BLaER1 treated with 17β-estradiol and CSF1 and Interleukin-3, amounts not matched to agents 10 nM and 100 nM (cell line): ENCODE results near the gene SPTLC1.
A peak's percentile ranks its signal among the peaks of the same experiment; 100 is the strongest.
"Not testable (repeated sequence)": the region's sequence is repeated elsewhere in the genome, so short reads cannot be mapped to it uniquely, and the experiment has no call there.

Experiments
- H3K27ac ChIP-seq, 11 experiments: shearing (Covaris generic); formaldehyde crosslinking; 2 replicates each; pipeline ENCODE4 v1.8.1; 2022
- H3K27me3 ChIP-seq, 11 experiments: shearing (Covaris generic); formaldehyde crosslinking; 2 replicates each; pipeline ENCODE4 v1.8.1; 2022
- H3K36me3 ChIP-seq, 11 experiments: shearing (Covaris generic); formaldehyde crosslinking; 2 replicates each; pipeline ENCODE4 v1.8.1; 2022
- H3K4me1 ChIP-seq, 10 experiments: shearing (Covaris generic); formaldehyde crosslinking; 2 replicates each; pipeline ENCODE4 v1.8.1; 2022
- H3K4me2 ChIP-seq, 11 experiments: shearing (Covaris generic); formaldehyde crosslinking; 2 replicates each; pipeline ENCODE4 v1.8.1; 2022
- H3K4me3 ChIP-seq, 10 experiments: shearing (Covaris generic); formaldehyde crosslinking; 2 replicates each; pipeline ENCODE4 v1.8.1; 2022
- H3K9ac ChIP-seq, 11 experiments: shearing (Covaris generic); formaldehyde crosslinking; 2 replicates each; pipeline ENCODE4 v1.8.1; 2022
- H3K9me3 ChIP-seq, 11 experiments: shearing (Covaris generic); formaldehyde crosslinking; replicated peaks in 1 of 11; 2 replicates each; pipeline ENCODE4 v1.8.1; 2022
- H4K20me1 ChIP-seq, 11 experiments: shearing (Covaris generic); formaldehyde crosslinking; 2 replicates each; pipeline ENCODE4 v1.8.1; 2022
- Cebpa-rat ChIP-seq, 11 experiments: shearing (Covaris generic); IDR thresholded peaks; 2 replicates each; pipeline ENCODE4 v1.8.1; 2022

Gene SPTLC1

GRCh38 chr9:92133949-92134604 is 18.9 kb upstream of the SPTLC1 start:
- no peak overlapping the region for H3K4me3 ChIP-seq
- H3K9me3 ChIP-seq = peaks cover 13 to 23% (median 18%) of the 10 kb centered on the region in 11 experiments; a peak in 19 of 22 replicates
- no peaks in the 10 kb centered on the region for H3K27me3 ChIP-seq
- no peak overlapping the region for H3K9ac ChIP-seq
- H4K20me1 ChIP-seq = no peaks in the 10 kb centered on the region
- no peak for TF ChIP-seq Cebpa-rat (IDR thresholded peaks at IDR 0.05)
- no peak overlapping the region for H3K4me2 ChIP-seq
- no peaks in the 10 kb centered on the region for H3K36me3 ChIP-seq
- no peaks in the 10 kb centered on the region; a peak in 1 of 20 replicates for H3K4me1 ChIP-seq
- no peak overlapping the region for H3K27ac ChIP-seq

- not testable (repeated sequence) for H4K20me1 ChIP-seq, H3K4me2 ChIP-seq, H3K27me3 ChIP-seq, H3K9ac ChIP-seq, H3K4me3 ChIP-seq, H3K36me3 ChIP-seq, H3K4me1 ChIP-seq, H3K27ac ChIP-seq
- H3K9me3 ChIP-seq = peaks cover 13 to 23% (median 18%) of the 10 kb centered on the region in 11 experiments; a peak in 19 of 22 replicates
Observed at GRCh38 chr9:92132913-92133312, 17.7 kb upstream of the SPTLC1 start.

- no peaks in the 10 kb centered on the region; a peak in 1 of 20 replicates for H3K4me1 ChIP-seq
- no peaks in the 10 kb centered on the region for H3K27me3 ChIP-seq
- H4K20me1 ChIP-seq = no peaks in the 10 kb centered on the region
- H3K9me3 ChIP-seq = peaks cover 13 to 23% (median 18%) of the 10 kb centered on the region in 11 experiments; a peak in 19 of 22 replicates
- H3K36me3 ChIP-seq = no peaks in the 10 kb centered on the region
- no peak overlapping the region for H3K9ac ChIP-seq
- H3K4me3 ChIP-seq = no peak overlapping the region
- no peak for TF ChIP-seq Cebpa-rat (IDR thresholded peaks at IDR 0.05)
- no peak overlapping the region for H3K4me2 ChIP-seq
- H3K27ac ChIP-seq = no peak overlapping the region
Observed at GRCh38 chr9:92132501-92132900, 17.3 kb upstream of the SPTLC1 start.

GRCh38 chr9:92122800-92123199 is 7.6 kb upstream of the SPTLC1 start:
- Histone ChIP-seq H3K9ac (no peak overlapping the region), H3K9me3 (peaks cover 0 to 18% (median 0%) of the 10 kb centered on the region in 11 experiments; a peak in 5 of 22 replicates), H3K4me1 (peaks cover 0 to 13% (median 0%) of the 10 kb centered on the region in 10 experiments; a peak in 1 of 20 replicates), H4K20me1 (no peaks in the 10 kb centered on the region), H3K27ac (no peak overlapping the region), H3K27me3 (no peaks in the 10 kb centered on the region), H3K4me3 (no peak overlapping the region), H3K4me2 (no peak overlapping the region), H3K36me3 (no peaks in the 10 kb centered on the region)
- TF ChIP-seq Cebpa-rat (IDR thresholded peaks at IDR 0.05) = no peak

- peaks cover 0 to 18% (median 0%) of the 10 kb centered on the region in 11 experiments; a peak in 5 of 22 replicates for H3K9me3 ChIP-seq
- H3K4me3 ChIP-seq = no peak overlapping the region
- no peaks in the 10 kb centered on the region for H4K20me1 ChIP-seq
- H3K4me1 ChIP-seq = peaks cover 0 to 13% (median 0%) of the 10 kb centered on the region in 10 experiments; a peak in 1 of 20 replicates
- H3K27ac ChIP-seq = no peak overlapping the region
- no peaks in the 10 kb centered on the region for H3K36me3 ChIP-seq
- no peaks in the 10 kb centered on the region for H3K27me3 ChIP-seq
- H3K4me2 ChIP-seq = no peak overlapping the region
- no peak overlapping the region for H3K9ac ChIP-seq
- TF ChIP-seq Cebpa-rat (IDR thresholded peaks at IDR 0.05) = no peak
Observed at GRCh38 chr9:92122061-92122460, 6.8 kb upstream of the SPTLC1 start.

- Histone ChIP-seq H3K9ac (no peak overlapping the region), H3K4me1 (peaks cover 0 to 13% (median 0%) of the 10 kb centered on the region in 10 experiments; a peak in 5 of 20 replicates), H3K4me3 (no peak overlapping the region), H3K27me3 (no peaks in the 10 kb centered on the region), H3K9me3 (peaks cover 0 to 15% (median 0%) of the 10 kb centered on the region in 11 experiments; a peak in 5 of 22 replicates), H3K27ac (no peak overlapping the region), H3K4me2 (no peak overlapping the region), H3K36me3 (no peaks in the 10 kb centered on the region), H4K20me1 (no peaks in the 10 kb centered on the region)
- no peak for TF ChIP-seq Cebpa-rat (IDR thresholded peaks at IDR 0.05)
Observed at GRCh38 chr9:92121265-92121664, 6.1 kb upstream of the SPTLC1 start.

- H4K20me1 ChIP-seq = no peaks in the 10 kb centered on the region
- H3K9ac ChIP-seq = no peak overlapping the region
- H3K4me2 ChIP-seq = 0 out of 22 replicates have a peak overlapping the region, but pooled peaks of 1 of the 11 experiments have one; percentile 0
- H3K9me3 ChIP-seq = peaks cover 0 to 15% (median 0%) of the 10 kb centered on the region in 11 experiments; a peak in 5 of 22 replicates
- no peak overlapping the region for H3K4me3 ChIP-seq
- no peaks in the 10 kb centered on the region for H3K36me3 ChIP-seq
- no peak overlapping the region for H3K27ac ChIP-seq
- TF ChIP-seq Cebpa-rat (IDR thresholded peaks at IDR 0.05) = no peak
- peaks cover 0 to 18% (median 5%) of the 10 kb centered on the region in 10 experiments; a peak in 10 of 20 replicates for H3K4me1 ChIP-seq
- H3K27me3 ChIP-seq = no peaks in the 10 kb centered on the region
Observed at GRCh38 chr9:92120138-92120537, 4.9 kb upstream of the SPTLC1 start.

- Histone ChIP-seq H3K36me3 (no peaks in the 10 kb centered on the region), H3K4me3 (no peak overlapping the region)
Observed at GRCh38 chr9:92119586-92119985, 4.4 kb upstream of the SPTLC1 start.

GRCh38 chr9:92108122-92108521 is 7.1 kb downstream of the SPTLC1 start:
- H3K27me3 ChIP-seq = no peaks in the 10 kb centered on the region
- peaks cover 0 to 9% (median 2%) of the 10 kb centered on the region in 10 experiments; a peak in 13 of 20 replicates for H3K4me1 ChIP-seq
- H3K9me3 ChIP-seq = peaks cover 0 to 7% (median 0%) of the 10 kb centered on the region in 11 experiments; a peak in 1 of 22 replicates
- H3K4me2 ChIP-seq = no peak overlapping the region
- peaks cover 0 to 31% (median 12%) of the 10 kb centered on the region in 11 experiments; a peak in 13 of 22 replicates for H4K20me1 ChIP-seq
- peaks cover 13 to 87% (median 69%) of the 10 kb centered on the region in 11 experiments for H3K36me3 ChIP-seq
- H3K9ac ChIP-seq = no peak overlapping the region
- no peak overlapping the region for H3K4me3 ChIP-seq
- no peak overlapping the region for H3K27ac ChIP-seq
- TF ChIP-seq Cebpa-rat (IDR thresholded peaks at IDR 0.05) = no peak

More at GRCh38 chr9:92119586-92119985, 4.4 kb upstream of the SPTLC1 start:
- H3K27me3 ChIP-seq = no peaks in the 10 kb centered on the region
- H3K9me3 ChIP-seq = peaks cover 0 to 15% (median 0%) of the 10 kb centered on the region in 11 experiments; a peak in 5 of 22 replicates
- H3K27ac ChIP-seq = peak overlapping the region in 1 of 11 experiments; percentile 16; a peak in 1 of 22 replicates
- peaks cover under 1 to 18% (median 6%) of the 10 kb centered on the region in 10 experiments; a peak in 12 of 20 replicates for H3K4me1 ChIP-seq
- H3K9ac ChIP-seq = no peak overlapping the region
- peak overlapping the region in 2 of 11 experiments; percentile 0 to 25; a peak in 2 of 22 replicates for H3K4me2 ChIP-seq
- no peak for TF ChIP-seq Cebpa-rat (IDR thresholded peaks at IDR 0.05)
- H4K20me1 ChIP-seq = peaks cover 0 to 2% (median 0%) of the 10 kb centered on the region in 11 experiments; a peak in 2 of 22 replicates

- not testable (repeated sequence) for H3K4me2 ChIP-seq, H3K9ac ChIP-seq, H3K9me3 ChIP-seq, H3K4me1 ChIP-seq, H3K27ac ChIP-seq, H3K4me3 ChIP-seq, H3K27me3 ChIP-seq
- peaks cover 32 to 65% (median 51%) of the 10 kb centered on the region in 11 experiments for H3K36me3 ChIP-seq
- H4K20me1 ChIP-seq = peaks cover 0 to 11% (median 4%) of the 10 kb centered on the region in 11 experiments; a peak in 11 of 22 replicates
Observed at GRCh38 chr9:92105446-92106225, 9.6 kb downstream of the SPTLC1 start.

- not testable (repeated sequence) for H3K4me1 ChIP-seq, H3K4me2 ChIP-seq, H3K27ac ChIP-seq, H3K27me3 ChIP-seq, H3K9ac ChIP-seq, H3K4me3 ChIP-seq
- Histone ChIP-seq H3K36me3 (peaks cover 49 to 69% (median 57%) of the 10 kb centered on the region in 11 experiments), H3K9me3 (peaks cover 0 to 10% (median 0%) of the 10 kb centered on the region in 11 experiments; a peak in 2 of 22 replicates), H4K20me1 (peaks cover 0 to 23% (median 5%) of the 10 kb centered on the region in 11 experiments; a peak in 9 of 22 replicates)
Observed at GRCh38 chr9:92103601-92104000, 11.6 kb downstream of the SPTLC1 start.
